GM12878 (cell line): ENCODE results near the gene SMARCAL1.

ENCODE experiments used
- EZH2 ChIP-seq: IDR thresholded peaks from 2 replicates; pipeline ENCODE4 v1.6.1; 2012; ENCODE audit warnings: low read depth, mild to moderate bottlenecking, control low read depth, inconsistent platforms, low read length, borderline replicate concordance; ENCODE audit not compliant: control insufficient read depth
- POLR2AphosphoS5 ChIP-seq: IDR thresholded peaks from 2 replicates; pipeline ENCODE4 v1.6.1; 2011; ENCODE audit warnings: mild to moderate bottlenecking, low read length, inconsistent platforms
- SIX5 ChIP-seq: IDR thresholded peaks from 2 replicates; pipeline ENCODE4 v1.6.1; 2011; ENCODE audit warnings: mild to moderate bottlenecking, low read depth, low read length, moderate library complexity; ENCODE audit not compliant: severe bottlenecking
- SREBF2 ChIP-seq: IDR thresholded peaks from 2 replicates; pipeline ENCODE4 v1.6.1; 2012; ENCODE audit warnings: mild to moderate bottlenecking, low read length
- YY1 ChIP-seq: IDR thresholded peaks from 2 replicates; pipeline ENCODE4 v1.6.1; 2011; ENCODE audit warnings: low read depth, mild to moderate bottlenecking, low read length
- ZNF207 ChIP-seq: fragments of 450-650 bp; IDR thresholded peaks from 2 replicates; pipeline ENCODE4 v1.6.1; 2014; ENCODE audit warnings: antibody characterized with exemption, mild to moderate bottlenecking, borderline replicate concordance
- TF ChIP-seq, protein P1 (sequence below), 3 experiments: IDR thresholded peaks in 2 of 3; conservative IDR thresholded peaks in 1 of 3; 2 replicates each; pipeline ENCODE4 v1.5.1; 2011; ENCODE audit warnings: low read depth in 3 of 3, low read length in 3 of 3, mild to moderate bottlenecking in 3 of 3, control low read depth in 2 of 3, moderate library complexity in 2 of 3, inconsistent platforms in 1 of 3, mixed read lengths in 1 of 3; ENCODE audit not compliant: control insufficient read depth in 2 of 3, insufficient read depth in 1 of 3; ENCODE audit errors: extremely low read depth in 1 of 3
- TF ChIP-seq, protein P2 (sequence below): fragments of 450-650 bp; IDR thresholded peaks from 2 replicates; pipeline ENCODE4 v1.6.1; 2016; ENCODE audit warnings: mild to moderate bottlenecking

DNA sequence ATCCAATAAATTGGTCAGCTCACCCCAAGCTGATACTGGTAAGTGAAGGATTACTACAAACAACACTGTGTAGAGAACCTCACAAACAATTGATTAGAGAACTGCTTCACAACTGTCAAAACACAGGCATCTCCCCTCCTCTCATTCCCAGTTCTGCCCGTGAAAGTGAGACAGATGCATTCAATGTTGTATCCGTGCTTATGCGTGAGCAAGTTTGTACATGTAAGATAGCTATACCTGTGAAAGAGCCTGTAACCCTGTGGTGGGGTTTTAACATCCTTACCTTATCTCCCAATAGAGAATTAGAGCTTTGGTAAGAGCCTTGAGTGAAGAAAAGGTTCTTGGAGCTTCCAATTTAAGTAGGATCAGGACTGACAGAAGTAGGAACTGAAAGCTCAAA, 49.1 kb upstream of the SMARCAL1 start:
- no peak for TF ChIP-seq SREBF2
- no peak for TF ChIP-seq YY1
- TF ChIP-seq, protein P1, sequence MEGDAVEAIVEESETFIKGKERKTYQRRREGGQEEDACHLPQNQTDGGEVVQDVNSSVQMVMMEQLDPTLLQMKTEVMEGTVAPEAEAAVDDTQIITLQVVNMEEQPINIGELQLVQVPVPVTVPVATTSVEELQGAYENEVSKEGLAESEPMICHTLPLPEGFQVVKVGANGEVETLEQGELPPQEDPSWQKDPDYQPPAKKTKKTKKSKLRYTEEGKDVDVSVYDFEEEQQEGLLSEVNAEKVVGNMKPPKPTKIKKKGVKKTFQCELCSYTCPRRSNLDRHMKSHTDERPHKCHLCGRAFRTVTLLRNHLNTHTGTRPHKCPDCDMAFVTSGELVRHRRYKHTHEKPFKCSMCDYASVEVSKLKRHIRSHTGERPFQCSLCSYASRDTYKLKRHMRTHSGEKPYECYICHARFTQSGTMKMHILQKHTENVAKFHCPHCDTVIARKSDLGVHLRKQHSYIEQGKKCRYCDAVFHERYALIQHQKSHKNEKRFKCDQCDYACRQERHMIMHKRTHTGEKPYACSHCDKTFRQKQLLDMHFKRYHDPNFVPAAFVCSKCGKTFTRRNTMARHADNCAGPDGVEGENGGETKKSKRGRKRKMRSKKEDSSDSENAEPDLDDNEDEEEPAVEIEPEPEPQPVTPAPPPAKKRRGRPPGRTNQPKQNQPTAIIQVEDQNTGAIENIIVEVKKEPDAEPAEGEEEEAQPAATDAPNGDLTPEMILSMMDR (IDR thresholded peaks at IDR 0.05 in 2 of 3, conservative IDR thresholded peaks at IDR 0.05 in 1 of 3; ENCODE audit: control insufficient read depth in 2 of 3, extremely low read depth in 1 of 3, insufficient read depth in 1 of 3, low read depth in 3 of 3, low read length in 3 of 3) = no peak
- TF ChIP-seq EZH2 = no peak
- TF ChIP-seq ZNF207 = no peak
- TF ChIP-seq SIX5 = no peak
- TF ChIP-seq POLR2AphosphoS5 = no peak
- TF ChIP-seq, protein P2, sequence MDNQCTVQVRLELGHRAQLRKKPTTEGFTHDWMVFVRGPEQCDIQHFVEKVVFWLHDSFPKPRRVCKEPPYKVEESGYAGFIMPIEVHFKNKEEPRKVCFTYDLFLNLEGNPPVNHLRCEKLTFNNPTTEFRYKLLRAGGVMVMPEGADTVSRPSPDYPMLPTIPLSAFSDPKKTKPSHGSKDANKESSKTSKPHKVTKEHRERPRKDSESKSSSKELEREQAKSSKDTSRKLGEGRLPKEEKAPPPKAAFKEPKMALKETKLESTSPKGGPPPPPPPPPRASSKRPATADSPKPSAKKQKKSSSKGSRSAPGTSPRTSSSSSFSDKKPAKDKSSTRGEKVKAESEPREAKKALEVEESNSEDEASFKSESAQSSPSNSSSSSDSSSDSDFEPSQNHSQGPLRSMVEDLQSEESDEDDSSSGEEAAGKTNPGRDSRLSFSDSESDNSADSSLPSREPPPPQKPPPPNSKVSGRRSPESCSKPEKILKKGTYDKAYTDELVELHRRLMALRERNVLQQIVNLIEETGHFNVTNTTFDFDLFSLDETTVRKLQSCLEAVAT = no peak
